Ureter (tissue), 1 donor: ENCODE results near the gene GRPEL1. TPM values are rescaled to one million over a fixed set of nuclear protein-coding genes. Genes with fewer than 3 reads are reported as not detected.
A peak's percentile ranks its signal among the peaks of the same experiment; 100 is the strongest.

ENCODE experiments used
- DNase-seq: peaks from one replicate; pipeline ENCODE4 v3.0.0-alpha.2; 2020; ENCODE audit warnings: low spot score
- total RNA-seq: library from RNA; stranded (reverse); gene quantifications from one replicate; pipeline ENCODE4 v1.2.4, GENCODE V29; 2023
- donor health status: DM: yes; HTN: yes; CAD: no.

Gene GRPEL1
- total RNA-seq, 1 donor from 2014 or later = 35.1 TPM

DNA sequence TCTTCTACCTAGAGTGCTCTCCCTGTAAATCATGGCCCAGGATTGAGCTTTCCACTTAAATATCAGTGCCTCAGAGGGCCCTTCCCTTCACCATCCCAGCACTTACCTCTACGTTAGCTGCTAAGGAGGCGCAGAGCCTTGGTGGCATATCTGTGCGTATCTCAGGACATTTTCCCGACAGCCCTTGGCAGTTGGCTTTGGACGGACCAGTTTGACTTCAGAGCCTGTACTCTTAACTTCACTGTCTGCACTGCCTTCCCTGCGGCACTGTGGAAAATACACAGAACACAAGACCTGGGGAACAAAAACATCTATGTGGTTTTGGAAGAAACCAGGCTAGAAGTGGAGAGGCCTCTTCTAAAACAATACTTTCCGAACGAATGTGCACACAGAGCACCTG, 22.3 kb downstream of the GRPEL1 start:
- DNase-seq = no peak

GRCh38 chr4:7044137-7044930, 23.5 kb downstream of the GRPEL1 start:
- DNase-seq = no peak

DNA sequence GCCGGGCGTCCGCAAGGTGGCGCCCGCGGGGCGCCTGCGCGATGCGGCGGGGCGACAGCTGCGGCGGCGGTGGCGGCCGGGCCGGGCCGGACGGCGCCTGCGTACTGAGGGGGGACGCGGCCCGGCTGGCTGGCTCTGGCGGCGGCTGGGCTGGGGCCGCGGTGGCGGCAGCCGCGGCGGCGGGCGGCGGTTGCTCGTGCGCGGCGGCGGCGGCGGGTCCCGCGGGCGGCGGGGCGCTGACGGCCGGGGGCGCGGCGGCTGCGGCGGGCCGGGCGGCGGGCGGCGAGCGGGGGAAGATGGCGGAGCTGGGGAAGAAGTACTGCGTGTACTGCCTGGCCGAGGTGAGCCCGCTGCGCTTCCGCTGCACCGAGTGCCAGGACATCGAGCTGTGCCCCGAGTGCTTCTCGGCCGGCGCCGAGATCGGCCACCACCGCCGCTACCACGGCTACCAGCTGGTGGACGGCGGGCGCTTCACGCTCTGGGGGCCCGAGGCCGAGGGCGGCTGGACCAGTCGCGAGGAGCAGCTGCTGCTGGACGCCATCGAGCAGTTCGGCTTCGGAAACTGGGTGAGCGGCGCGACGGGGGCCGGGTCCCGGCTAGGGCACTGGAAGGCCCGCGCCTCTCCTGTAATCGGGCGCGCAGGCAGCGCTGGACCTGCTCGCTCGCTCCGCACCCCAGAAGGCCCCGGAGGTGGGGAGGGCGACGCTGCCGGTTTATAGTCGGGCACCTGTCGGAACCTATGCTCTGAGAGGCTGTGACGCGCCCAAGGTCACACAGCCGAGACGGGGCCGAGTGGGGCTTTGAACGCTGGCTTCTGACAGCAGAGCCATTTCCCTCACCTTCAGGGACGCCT, 24.4 kb downstream of the GRPEL1 start, which contains the start of gene TADA2B:
Gene TADA2B (plus strand): TSS at position 89 of the 853 bp plus-strand sequence. CDS start 208 bp downstream, at position 297.
- DNase-seq = no peak

GRCh38 chr4:7042503-7043283, 25.2 kb downstream of the GRPEL1 start:
- DNase-seq = peak; percentile 96

DNA sequence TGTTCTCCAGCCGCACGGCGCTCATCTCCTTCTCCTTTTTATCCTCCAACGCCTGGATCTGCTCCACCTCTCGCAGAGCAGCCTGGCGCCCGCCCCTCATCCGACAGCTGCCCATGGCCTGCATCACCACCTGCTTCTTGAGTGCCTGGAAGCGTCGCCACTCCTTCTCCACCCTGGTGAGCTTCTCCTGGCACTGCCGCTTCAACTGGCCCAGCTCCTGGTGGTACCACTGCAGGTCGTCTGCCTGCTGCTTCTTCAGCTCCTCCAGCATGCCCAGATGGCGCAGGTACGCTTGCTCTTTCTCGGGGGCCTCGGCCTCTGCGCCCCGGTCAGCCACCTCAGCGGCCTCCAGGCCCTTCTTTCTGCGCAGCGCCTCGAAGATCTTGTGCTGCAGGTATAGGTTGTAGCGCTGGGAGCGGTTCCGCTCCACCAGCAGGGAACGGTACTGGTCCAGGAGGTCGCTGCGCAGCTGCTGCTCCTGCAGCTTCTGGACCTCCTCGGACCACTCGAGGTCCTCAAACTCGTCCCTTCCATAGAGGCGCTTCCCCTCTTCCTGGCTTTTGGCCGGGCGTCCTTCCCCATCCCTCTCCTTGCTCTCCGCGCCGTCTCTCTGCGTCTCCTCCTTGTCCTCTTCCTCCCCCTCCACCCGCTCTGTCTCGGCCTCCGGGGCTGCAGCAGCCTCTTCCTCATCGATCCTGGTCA, 25.9 kb downstream of the GRPEL1 start:
- peak; percentile 56 for DNase-seq

- DNase-seq = no peak
Measured at GRCh38 chr4:7041246-7041645, 26.6 kb downstream of the GRPEL1 start.

DNA sequence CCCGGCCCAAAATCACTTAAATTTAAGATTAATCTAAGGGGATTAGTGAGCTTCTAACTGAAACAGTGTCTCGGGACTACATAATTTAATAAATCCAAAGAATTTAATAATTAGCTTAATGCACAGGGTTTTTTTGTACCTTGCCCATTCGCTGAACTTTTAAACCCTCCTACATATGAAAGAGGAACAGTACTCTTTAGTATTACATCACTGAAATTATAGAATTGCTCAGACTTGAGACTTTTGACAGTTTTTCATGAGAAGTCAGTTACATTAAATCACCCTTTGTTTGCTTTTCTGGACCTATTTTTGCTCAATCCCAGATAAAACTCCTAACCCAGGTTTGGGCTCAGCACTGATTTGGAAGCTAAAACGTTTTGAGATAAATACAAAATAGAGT, 27.1 kb downstream of the GRPEL1 start:
- DNase-seq = no peak

- no peak for DNase-seq
Measured at GRCh38 chr4:7037425-7037824, 30.4 kb downstream of the GRPEL1 start.

GRCh38 chr4:7034262-7035081, 33.4 kb downstream of the GRPEL1 start:
- no peak for DNase-seq

DNA sequence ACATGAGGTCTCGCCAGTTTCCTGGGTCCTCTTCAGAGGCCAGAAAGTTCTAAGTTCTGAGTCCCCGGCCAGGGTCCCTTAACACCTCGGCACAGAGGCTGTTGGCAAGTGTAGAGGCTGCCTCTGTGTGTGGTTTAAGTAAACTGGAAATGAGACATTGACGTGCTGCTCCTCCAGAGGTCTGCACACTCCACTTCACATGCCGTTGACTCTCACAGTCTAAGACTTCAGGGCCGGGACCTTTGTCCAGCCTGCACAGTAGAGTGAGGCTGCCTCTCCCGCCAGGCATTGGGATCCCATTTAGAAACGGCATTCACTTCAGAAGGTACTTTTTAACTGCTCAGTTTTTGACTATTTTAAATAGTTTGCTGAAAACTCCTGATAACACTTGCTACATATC, 35.3 kb downstream of the GRPEL1 start:
- DNase-seq = no peak

GRCh38 chr4:7031558-7032449, 36.1 kb downstream of the GRPEL1 start:
- no peak for DNase-seq

DNA sequence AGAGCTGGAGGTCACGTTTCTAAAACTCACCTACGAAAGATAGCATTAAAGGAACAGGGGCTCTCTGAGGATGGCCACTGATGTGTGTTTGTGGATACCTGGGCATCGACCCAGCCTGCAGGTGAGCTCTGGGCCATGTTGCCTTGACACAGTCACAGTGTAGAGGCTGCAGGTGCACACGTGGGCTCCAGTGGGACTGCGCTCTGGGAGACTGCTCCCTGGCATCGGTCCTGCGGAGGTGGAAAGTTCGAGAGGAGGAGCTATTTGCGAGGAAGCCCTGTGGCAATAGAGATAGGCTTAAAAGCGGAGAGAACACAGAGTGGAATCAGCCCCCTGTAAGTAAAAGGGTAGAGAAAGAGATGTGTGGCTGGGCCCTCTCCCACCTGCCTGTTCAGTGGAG, 37.0 kb downstream of the GRPEL1 start:
- no peak for DNase-seq

GRCh38 chr4:7029921-7030320, 37.9 kb downstream of the GRPEL1 start:
- DNase-seq = no peak

DNA sequence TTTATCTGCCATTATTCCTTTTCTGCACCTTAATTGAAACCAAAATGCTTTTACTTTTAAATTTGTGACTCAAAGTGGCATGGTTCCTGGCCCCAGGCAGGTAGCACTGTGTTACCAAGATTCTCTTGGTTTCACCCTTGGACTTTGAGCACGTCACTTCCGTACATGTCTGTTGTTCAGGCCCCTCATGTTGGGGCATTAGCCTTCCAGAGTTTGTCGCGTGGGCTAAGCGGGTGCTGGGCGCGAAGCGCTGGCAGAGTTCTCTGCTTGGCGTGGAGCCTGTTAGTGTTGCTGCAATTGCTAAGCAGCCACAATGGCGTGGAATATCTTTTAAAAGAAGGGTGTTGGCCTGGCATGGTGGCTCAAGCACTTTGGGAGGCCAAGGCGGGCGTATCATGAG, 38.7 kb downstream of the GRPEL1 start:
- DNase-seq = no peak

DNA sequence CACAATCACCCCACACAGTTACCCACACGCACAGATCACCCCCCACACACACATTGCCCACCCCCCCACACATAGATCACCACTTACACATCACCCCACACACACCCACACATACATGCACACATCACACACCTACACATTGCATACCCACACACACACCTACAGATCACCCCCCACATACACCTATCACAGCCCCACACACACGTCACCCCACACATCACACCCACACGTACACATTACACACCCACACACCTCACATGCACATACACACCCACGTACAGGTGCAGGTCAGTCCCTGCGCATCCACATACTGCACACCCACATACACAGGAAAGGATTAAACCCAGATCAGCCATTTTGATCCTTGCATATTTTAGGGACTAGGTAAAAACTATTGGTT, 40.0 kb downstream of the GRPEL1 start:
- no peak for DNase-seq

DNA sequence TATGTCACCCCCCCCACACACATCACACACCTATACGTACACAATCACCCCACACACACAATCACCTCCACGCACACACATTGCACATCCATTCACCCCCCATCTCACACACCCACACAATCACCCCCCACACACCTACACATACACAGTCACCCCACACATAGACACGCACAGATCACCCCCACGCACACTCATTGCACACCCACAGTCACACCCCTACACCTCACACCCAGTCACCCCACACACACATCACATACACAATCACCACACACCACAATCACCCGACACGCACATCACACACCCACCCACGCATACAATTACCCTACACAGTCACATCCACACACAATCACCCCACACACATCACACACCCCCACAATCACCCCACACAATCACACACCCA, 40.6 kb downstream of the GRPEL1 start:
- DNase-seq = no peak

- DNase-seq = no peak
Measured at GRCh38 chr4:7026107-7026506, 41.8 kb downstream of the GRPEL1 start.

- DNase-seq = no peak
Measured at GRCh38 chr4:7025040-7025602, 42.7 kb downstream of the GRPEL1 start.

DNA sequence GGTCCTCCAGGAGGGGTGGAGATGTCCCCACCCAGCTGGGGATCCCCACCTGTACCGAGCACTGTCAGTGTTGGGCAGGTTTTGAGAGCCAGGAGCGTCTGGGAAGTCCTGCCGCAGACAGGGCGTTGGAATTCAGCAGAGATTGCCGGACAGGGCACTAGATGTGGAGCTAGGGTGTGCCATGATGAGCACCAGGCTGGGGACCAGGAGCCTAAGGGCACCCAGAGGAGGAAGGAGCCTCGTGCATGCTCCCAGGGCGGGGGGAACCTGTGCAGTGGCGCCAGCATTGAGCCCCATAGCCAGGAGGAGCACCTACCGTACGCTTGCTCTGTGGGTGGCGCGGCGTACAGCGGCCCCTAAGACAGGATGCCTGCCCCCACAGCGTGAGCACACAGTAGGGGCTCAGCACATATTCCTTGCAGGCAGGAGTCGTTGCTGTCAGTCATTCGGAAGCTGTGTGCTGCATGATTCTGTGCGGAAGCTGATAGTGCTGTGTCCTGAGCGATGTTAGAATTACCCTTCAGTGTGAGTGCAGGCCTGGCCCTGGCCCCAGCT, 43.5 kb downstream of the GRPEL1 start:
- no peak for DNase-seq
